ENCODE results near the gene GLRX3.

The GLRX3 gene

DNA sequence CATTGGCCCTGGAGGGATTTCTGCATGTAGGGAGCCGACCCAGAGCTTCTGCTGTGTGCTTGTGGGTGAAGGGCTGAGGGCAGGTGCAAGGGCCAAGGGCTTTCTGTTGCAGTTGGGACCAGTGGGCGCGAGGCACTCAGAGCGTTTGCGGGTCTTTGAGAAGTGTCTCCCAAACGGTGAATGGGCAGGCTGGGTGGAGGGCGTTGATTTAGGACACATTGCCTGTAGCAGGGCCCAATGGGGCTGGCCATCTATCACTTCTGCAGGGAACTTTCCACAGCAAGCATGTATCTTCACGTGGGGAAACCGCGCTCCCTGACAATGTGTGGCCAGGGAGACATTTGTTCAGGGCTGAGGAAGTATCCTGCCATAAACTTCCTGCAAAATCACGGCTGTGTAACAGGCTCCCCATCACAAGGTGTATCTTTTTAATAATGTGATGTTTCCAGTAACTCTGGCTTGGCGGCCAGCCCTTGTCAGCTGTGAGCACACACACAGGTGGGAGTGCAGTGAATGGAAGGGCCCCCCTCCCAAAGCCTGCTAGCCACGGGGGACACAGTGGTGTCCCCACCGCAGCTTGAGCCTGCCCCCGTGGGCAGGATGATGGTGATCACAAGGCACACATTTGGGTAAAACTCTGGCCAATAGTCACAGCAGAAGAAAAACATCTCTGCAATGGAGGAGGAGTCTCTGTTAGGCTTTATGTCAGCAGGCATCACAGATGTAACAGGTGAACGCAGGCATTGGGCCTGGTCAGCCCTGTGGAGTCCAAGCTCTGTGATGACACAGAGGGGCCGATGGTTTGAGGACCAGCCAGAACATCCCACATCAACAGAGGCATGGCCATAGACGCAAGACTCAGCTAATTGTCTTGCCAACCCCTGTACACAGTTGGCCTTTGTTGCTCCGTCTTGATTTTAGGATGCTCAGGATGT is 84.3 kb downstream of the GLRX3 start:
- no peak for TF ChIP-seq RAD21 (IDR thresholded peaks at IDR 0.05; ENCODE audit: low read depth)

DNA sequence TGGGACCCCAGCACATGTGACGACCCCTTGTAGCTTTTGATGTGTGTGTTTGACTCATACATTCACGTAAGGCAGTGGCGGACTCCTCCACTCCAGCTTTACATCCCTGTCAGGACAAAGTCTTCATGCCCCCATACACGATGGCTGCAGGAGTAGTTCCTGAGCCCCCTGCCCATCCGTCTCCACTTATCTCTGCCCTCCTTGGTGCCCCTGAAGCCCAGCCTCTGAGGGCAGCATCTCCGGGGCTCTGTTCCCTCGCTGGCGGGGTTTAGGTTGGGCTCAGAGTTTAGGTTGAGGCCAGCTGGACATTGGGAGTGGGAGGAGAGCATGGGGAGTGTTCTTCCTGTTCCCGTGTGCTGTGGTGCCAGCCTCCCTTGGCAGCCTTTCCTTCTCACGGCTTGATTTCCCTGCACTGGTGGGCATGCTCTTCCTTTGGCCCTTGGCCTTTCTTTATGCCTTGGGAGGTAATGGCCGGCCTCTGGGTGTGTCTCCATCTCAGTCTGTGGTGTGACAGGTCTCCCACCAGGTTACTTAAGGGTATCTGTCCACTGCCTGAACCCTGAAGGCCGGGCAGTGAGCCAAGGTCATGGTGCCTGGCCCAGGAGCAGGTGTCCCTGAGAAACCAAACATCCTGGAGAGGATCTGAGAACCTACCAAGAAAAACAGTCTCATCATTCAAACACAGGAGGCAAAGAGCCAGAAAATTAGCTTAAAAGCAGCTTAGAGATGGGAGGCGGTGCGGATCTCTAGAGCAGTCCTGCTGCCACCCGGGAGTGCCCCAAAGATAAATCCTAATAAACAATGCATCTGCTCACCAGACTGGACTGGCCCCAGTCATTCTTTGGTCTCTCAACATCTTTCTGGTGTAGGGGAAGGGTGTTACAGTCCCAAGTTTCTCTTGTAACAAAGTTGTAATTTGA is 85.5 kb downstream of the GLRX3 start:
- no peak for TF ChIP-seq TAF1 (IDR thresholded peaks at IDR 0.05; ENCODE audit: low read depth)
- no peak for TF ChIP-seq CEBPB (IDR thresholded peaks at IDR 0.05)
- TF ChIP-seq USF1 (IDR thresholded peaks at IDR 0.05), result no peak
- TF ChIP-seq ZBTB7A (IDR thresholded peaks at IDR 0.05; ENCODE audit: low read depth), result no peak
- TF ChIP-seq MAX (IDR thresholded peaks at IDR 0.05), result no peak
- no peak for TF ChIP-seq TCF12 (IDR thresholded peaks at IDR 0.05; ENCODE audit: low read depth)
- no peak for TF ChIP-seq RAD21 (IDR thresholded peaks at IDR 0.05; ENCODE audit: low read depth)
- no peak for TF ChIP-seq EP300 (IDR thresholded peaks at IDR 0.05; ENCODE audit: borderline replicate concordance)
- no peak for TF ChIP-seq CREB1 (IDR thresholded peaks at IDR 0.05; ENCODE audit: low read depth)
- TF ChIP-seq YY1 (IDR thresholded peaks at IDR 0.05; ENCODE audit: low read depth), result no peak
- TF ChIP-seq FOXM1 (IDR thresholded peaks at IDR 0.05; ENCODE audit: borderline replicate concordance, low read depth), result no peak
- no peak for TF ChIP-seq NFIC (IDR thresholded peaks at IDR 0.05)
- no peak for TF ChIP-seq REST (IDR thresholded peaks at IDR 0.05; ENCODE audit: low read depth)
- TF ChIP-seq EGR1 (IDR thresholded peaks at IDR 0.05), result no peak
- no peak for TF ChIP-seq TEAD4 (IDR thresholded peaks at IDR 0.05)

GRCh38 chr10:130222381-130222780 is 86.2 kb downstream of the GLRX3 start:
- TF ChIP-seq RAD21 (IDR thresholded peaks at IDR 0.05; ENCODE audit: low read depth) (no peak), TCF12 (IDR thresholded peaks at IDR 0.05; ENCODE audit: low read depth) (no peak), ZBTB7A (IDR thresholded peaks at IDR 0.05; ENCODE audit: low read depth) (no peak), TEAD4 (IDR thresholded peaks at IDR 0.05) (no peak), REST (IDR thresholded peaks at IDR 0.05; ENCODE audit: low read depth) (no peak), CREB1 (IDR thresholded peaks at IDR 0.05; ENCODE audit: low read depth) (no peak), YY1 (IDR thresholded peaks at IDR 0.05; ENCODE audit: low read depth) (no peak), USF1 (IDR thresholded peaks at IDR 0.05) (no peak), TAF1 (IDR thresholded peaks at IDR 0.05; ENCODE audit: low read depth) (no peak), CEBPB (IDR thresholded peaks at IDR 0.05) (no peak), FOXM1 (IDR thresholded peaks at IDR 0.05; ENCODE audit: borderline replicate concordance, low read depth) (no peak), EP300 (IDR thresholded peaks at IDR 0.05; ENCODE audit: borderline replicate concordance) (no peak), MAX (IDR thresholded peaks at IDR 0.05) (no peak), NFIC (IDR thresholded peaks at IDR 0.05) (no peak), EGR1 (IDR thresholded peaks at IDR 0.05) (no peak)

DNA sequence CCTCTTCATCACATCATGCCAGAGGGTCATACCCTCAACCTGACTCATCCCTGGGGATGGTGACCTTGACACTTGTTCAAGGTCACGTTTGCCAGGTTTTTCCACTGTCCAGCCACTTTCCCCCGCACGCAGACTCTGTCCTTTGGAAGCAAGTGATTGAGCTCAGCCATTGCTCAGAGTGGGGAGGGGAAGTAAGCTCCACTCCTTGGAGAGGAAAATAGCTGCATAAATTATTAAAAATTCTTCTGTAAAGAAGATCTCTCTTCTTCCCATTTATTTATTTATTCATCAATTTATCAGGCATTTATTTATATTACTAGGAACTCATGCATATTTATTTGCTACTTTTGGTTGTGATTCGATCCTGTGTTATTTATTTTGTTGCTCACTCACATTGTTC is 88.0 kb downstream of the GLRX3 start:
- TF ChIP-seq YY1 (IDR thresholded peaks at IDR 0.05; ENCODE audit: low read depth) (no peak), ZBTB7A (IDR thresholded peaks at IDR 0.05; ENCODE audit: low read depth) (no peak), TCF12 (IDR thresholded peaks at IDR 0.05; ENCODE audit: low read depth) (no peak), RAD21 (IDR thresholded peaks at IDR 0.05; ENCODE audit: low read depth) (no peak), TEAD4 (IDR thresholded peaks at IDR 0.05) (no peak), REST (IDR thresholded peaks at IDR 0.05; ENCODE audit: low read depth) (no peak), EGR1 (IDR thresholded peaks at IDR 0.05) (no peak), TAF1 (IDR thresholded peaks at IDR 0.05; ENCODE audit: low read depth) (no peak), EP300 (IDR thresholded peaks at IDR 0.05; ENCODE audit: borderline replicate concordance) (no peak), NFIC (IDR thresholded peaks at IDR 0.05) (no peak), FOXM1 (IDR thresholded peaks at IDR 0.05; ENCODE audit: borderline replicate concordance, low read depth) (no peak), USF1 (IDR thresholded peaks at IDR 0.05) (no peak), CREB1 (IDR thresholded peaks at IDR 0.05; ENCODE audit: low read depth) (no peak), MAX (IDR thresholded peaks at IDR 0.05) (no peak), CEBPB (IDR thresholded peaks at IDR 0.05) (no peak)

All from Ishikawa (cell line).